Measurements from ENCODE around the gene CASP8.

DNA sequence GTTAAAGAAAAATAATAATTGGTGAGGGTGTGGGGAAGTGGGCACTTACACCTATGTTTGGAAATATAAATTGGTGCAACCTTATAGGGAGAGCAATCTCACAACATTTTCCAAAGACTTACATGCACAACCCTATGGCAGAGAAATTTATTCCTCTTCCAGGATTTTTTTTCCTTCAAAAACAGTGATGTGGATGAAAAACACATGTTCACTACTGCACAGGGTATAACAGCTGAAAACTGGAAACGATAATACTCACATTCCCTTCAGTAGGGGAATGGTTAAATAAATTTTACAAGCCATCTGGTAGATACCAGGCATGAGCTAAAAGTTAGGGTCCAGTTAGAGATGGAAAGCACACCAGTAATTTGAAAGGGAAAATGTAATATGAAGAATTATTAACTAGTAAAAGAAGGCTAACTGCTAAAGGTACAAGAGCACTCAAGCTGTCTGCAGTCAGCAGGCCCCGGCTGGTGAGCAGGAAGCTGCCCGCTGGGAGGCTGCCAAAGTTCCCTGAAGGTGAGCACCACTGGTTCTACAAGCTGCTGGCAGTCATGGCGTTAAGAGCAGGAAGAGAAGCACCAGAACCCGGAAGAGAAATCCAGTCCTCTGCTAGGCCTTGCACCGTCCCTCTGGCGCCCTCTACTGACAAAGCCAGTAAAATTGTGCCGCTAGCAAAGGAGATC, 28.4 kb upstream of the CASP8 start:
- TF ChIP-seq, protein P1, sequence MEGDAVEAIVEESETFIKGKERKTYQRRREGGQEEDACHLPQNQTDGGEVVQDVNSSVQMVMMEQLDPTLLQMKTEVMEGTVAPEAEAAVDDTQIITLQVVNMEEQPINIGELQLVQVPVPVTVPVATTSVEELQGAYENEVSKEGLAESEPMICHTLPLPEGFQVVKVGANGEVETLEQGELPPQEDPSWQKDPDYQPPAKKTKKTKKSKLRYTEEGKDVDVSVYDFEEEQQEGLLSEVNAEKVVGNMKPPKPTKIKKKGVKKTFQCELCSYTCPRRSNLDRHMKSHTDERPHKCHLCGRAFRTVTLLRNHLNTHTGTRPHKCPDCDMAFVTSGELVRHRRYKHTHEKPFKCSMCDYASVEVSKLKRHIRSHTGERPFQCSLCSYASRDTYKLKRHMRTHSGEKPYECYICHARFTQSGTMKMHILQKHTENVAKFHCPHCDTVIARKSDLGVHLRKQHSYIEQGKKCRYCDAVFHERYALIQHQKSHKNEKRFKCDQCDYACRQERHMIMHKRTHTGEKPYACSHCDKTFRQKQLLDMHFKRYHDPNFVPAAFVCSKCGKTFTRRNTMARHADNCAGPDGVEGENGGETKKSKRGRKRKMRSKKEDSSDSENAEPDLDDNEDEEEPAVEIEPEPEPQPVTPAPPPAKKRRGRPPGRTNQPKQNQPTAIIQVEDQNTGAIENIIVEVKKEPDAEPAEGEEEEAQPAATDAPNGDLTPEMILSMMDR (IDR thresholded peaks at IDR 0.05), result peak; percentile 53 to 71 (median 66)
- TF ChIP-seq EP300 (IDR thresholded peaks at IDR 0.05), result peak in 1 of 2 donors; percentile 55
- TF ChIP-seq POLR2A (IDR thresholded peaks at IDR 0.05), result no peak
